CD8-positive, alpha-beta memory T cell (primary cell): ENCODE measurements around the gene PPP2R5C. TPM values are rescaled to one million over a fixed set of nuclear protein-coding genes. Genes with fewer than 3 reads are reported as not detected.

Experiments used
- CTCF ChIA-PET: fragments of 350-600 bp; sonication (Branson Sonifier 250); formaldehyde crosslinking; loops from one replicate; lab custom pipeline; 2021; ENCODE audit warnings: antibody characterized with exemption; lab: Charles Lee
- POLR2A ChIA-PET: fragments of 350-600 bp; sonication (Branson Sonifier 250); formaldehyde crosslinking; loops from one replicate; lab custom pipeline; 2021; ENCODE audit warnings: antibody characterized with exemption; lab: Charles Lee
- DNase-seq, 5 donors: peaks; one replicate each; pipeline versions ENCODE4 v3.0.0 to v3.0.0-alpha.2; 2020 to 2022; ENCODE audit warnings: mixed read lengths in 1 of 5
- H3K27ac ChIP-seq: one replicate; pipeline ENCODE4 v1.7.0; 2013; ENCODE audit warnings: low read depth, mild to moderate bottlenecking, low read length, moderate library complexity
- H3K27me3 ChIP-seq: 2 replicates; pipeline ENCODE4 v1.7.0; 2013; ENCODE audit warnings: low read length, mild to moderate bottlenecking; ENCODE audit not compliant: insufficient read depth, poor library complexity, severe bottlenecking
- H3K36me3 ChIP-seq: 2 replicates; pipeline ENCODE4 v1.7.0; 2013; ENCODE audit warnings: mild to moderate bottlenecking, low read length, moderate library complexity; ENCODE audit not compliant: insufficient read depth
- H3K4me1 ChIP-seq: 2 replicates; pipeline ENCODE4 v1.7.0; 2013; ENCODE audit warnings: mild to moderate bottlenecking, low read length, moderate library complexity; ENCODE audit not compliant: insufficient read depth
- H3K4me3 ChIP-seq: 2 replicates; pipeline ENCODE4 v1.7.0; 2013; ENCODE audit warnings: mild to moderate bottlenecking, low read length
- H3K9me3 ChIP-seq: 2 replicates; pipeline ENCODE4 v1.7.0; 2013; ENCODE audit warnings: mild to moderate bottlenecking, low read length
- H3K27ac Mint-ChIP-seq, 8 donors: one replicate each; pipeline ENCODE4 v1.8.0; 2020 to 2021; ENCODE audit warnings: mixed read lengths in 8 of 8, mild to moderate bottlenecking in 6 of 8, inconsistent platforms in 3 of 8, moderate library complexity in 3 of 8
- H3K27me3 Mint-ChIP-seq, 2 donors: one replicate each; pipeline ENCODE4 v1.8.0; 2020 to 2021; ENCODE audit warnings: mixed read lengths in 2 of 2, mild to moderate bottlenecking in 1 of 2, moderate library complexity in 1 of 2
- H3K36me3 Mint-ChIP-seq, 3 donors: one replicate each; pipeline ENCODE4 v1.8.0; 2020 to 2021; ENCODE audit warnings: mixed read lengths in 3 of 3, inconsistent platforms in 1 of 3, mild to moderate bottlenecking in 1 of 3
- H3K4me1 Mint-ChIP-seq, 3 donors: one replicate each; pipeline ENCODE4 v1.8.0; 2020 to 2021; ENCODE audit warnings: mixed read lengths in 3 of 3, inconsistent platforms in 1 of 3, mild to moderate bottlenecking in 1 of 3
- H3K4me3 Mint-ChIP-seq, 7 donors: one replicate each; pipeline ENCODE4 v1.8.0; 2020 to 2021; ENCODE audit warnings: mixed read lengths in 7 of 7, mild to moderate bottlenecking in 6 of 7, moderate library complexity in 4 of 7, inconsistent platforms in 2 of 7
- H3K9me3 Mint-ChIP-seq, 5 donors: one replicate each; pipeline ENCODE4 v1.8.0; 2020 to 2022; ENCODE audit warnings: mixed read lengths in 5 of 5, mild to moderate bottlenecking in 3 of 5, moderate library complexity in 2 of 5, inconsistent platforms in 1 of 5
- polyA plus RNA-seq: library from polyadenylated mRNA; unstranded; fragments of 300-500 nt; fragmentation: Illumina TruSeq; gene quantifications from one replicate; pipeline ENCODE4 v1.2.3, GENCODE V29; 2021
- total RNA-seq, 2 experiments: library from RNA; stranded (reverse); gene quantifications; one replicate each; pipeline ENCODE4 v1.2.3, GENCODE V29; 2021

The PPP2R5C gene
- total and polyA plus RNA-seq, 3 experiments from 2014 or later: 278 to 342 (median 307) TPM

GRCh38 chr14:101758913-101759593, 2.5 kb upstream of the PPP2R5C start:
- ChIA-PET CTCF (interaction anchor here (0.9 to 1.7 kb wide), 2 partner anchors 37 to 49 kb away, joined by 3 to 9 read pairs; no protein-coding TSS in a partner anchor), POLR2A (interaction anchor here (0.6 to 2.2 kb wide), 2 partner anchors 36 to 50 kb away, joined by 5 to 15 read pairs; no protein-coding TSS in a partner anchor)
- no peaks in the 10 kb centered on the region for H3K9me3 ChIP-seq
- no peak for DNase-seq
- no peak overlapping the region for H3K4me3 ChIP-seq
- peaks cover 23 to 43% (median 24%) of the 10 kb centered on the region in 3 donors for H3K4me1 Mint-ChIP-seq
- H3K27me3 Mint-ChIP-seq: peaks cover 9% of the 10 kb centered on the region in 2 donors
- H3K27ac Mint-ChIP-seq: peak overlapping the region in 6 of 8 donors; percentile 11 to 65 (median 24)
- peaks cover 5 to 17% (median 7%) of the 10 kb centered on the region in 3 donors for H3K36me3 Mint-ChIP-seq
- peak overlapping the region in 1 of 7 donors; percentile 43 for H3K4me3 Mint-ChIP-seq
- no peak overlapping the region for H3K27ac ChIP-seq
- peaks cover 0 to 3% (median 0%) of the 10 kb centered on the region in 5 donors for H3K9me3 Mint-ChIP-seq
- no peaks in the 10 kb centered on the region for H3K27me3 ChIP-seq
- H3K4me1 ChIP-seq: peaks cover 21% of the 10 kb centered on the region
- peaks cover 6% of the 10 kb centered on the region for H3K36me3 ChIP-seq

- Histone ChIP-seq H3K9me3 (no peaks in the 10 kb centered on the region), H3K4me1 (peaks cover 34% of the 10 kb centered on the region), H3K4me3 (peak overlapping the region; percentile 23), H3K27me3 (no peaks in the 10 kb centered on the region), H3K36me3 (peaks cover 9% of the 10 kb centered on the region), H3K27ac (no peak overlapping the region)
- Mint-ChIP-seq H3K27ac (peak overlapping the region in 7 of 8 donors; percentile 15 to 93 (median 82)), H3K27me3 (peaks cover 4% of the 10 kb centered on the region in 2 donors), H3K9me3 (no peaks in the 10 kb centered on the region), H3K36me3 (peaks cover 5 to 30% (median 11%) of the 10 kb centered on the region in 3 donors), H3K4me3 (peak overlapping the region; percentile 54 to 100 (median 81)), H3K4me1 (peaks cover 37 to 56% (median 37%) of the 10 kb centered on the region in 3 donors)
- peak; percentile 89 to 98 (median 93) for DNase-seq
- ChIA-PET POLR2A (interaction anchor here (0.6 to 2.2 kb wide), 14 partner anchors 29 to 74 kb away, joined by 3 to 19 read pairs (median 6); no protein-coding TSS in a partner anchor), CTCF (interaction anchor here (0.9 to 1.9 kb wide), 6 partner anchors 10 to 139 kb away, joined by 3 to 15 read pairs (median 5); no protein-coding TSS in a partner anchor)
Observed at GRCh38 chr14:101760138-101761011, 1.1 kb upstream of the PPP2R5C start.

GRCh38 chr14:101761881-101762529, 496 bp downstream of the PPP2R5C start:
- CTCF ChIA-PET: interaction anchor here (0.8 to 1.7 kb wide), 8 partner anchors 9 to 64 kb away, joined by 3 to 9 read pairs (median 4); no protein-coding TSS in a partner anchor

GRCh38 chr14:101762530-101763101, 1.1 kb downstream of the PPP2R5C start:
- peak overlapping the region; percentile 38 for H3K4me3 ChIP-seq
- peaks cover 36 to 60% (median 54%) of the 10 kb centered on the region in 3 donors for H3K4me1 Mint-ChIP-seq
- H3K9me3 Mint-ChIP-seq: no peaks in the 10 kb centered on the region
- peak overlapping the region; percentile 92 to 100 (median 97) for H3K4me3 Mint-ChIP-seq
- peak overlapping the region; percentile 52 for H3K27ac ChIP-seq
- ChIA-PET POLR2A (interaction anchor here (0.5 to 1.4 kb wide), 11 partner anchors 41 to 203 kb away, joined by 3 to 15 read pairs (median 3); no protein-coding TSS in a partner anchor), CTCF (interaction anchor here (0.8 to 1.7 kb wide), 8 partner anchors 8 to 64 kb away, joined by 3 to 9 read pairs (median 4); no protein-coding TSS in a partner anchor)
- peaks cover 5 to 48% (median 16%) of the 10 kb centered on the region in 3 donors for H3K36me3 Mint-ChIP-seq
- peak overlapping the region; percentile 77 to 98 (median 96) for H3K27ac Mint-ChIP-seq
- H3K9me3 ChIP-seq: no peaks in the 10 kb centered on the region
- H3K27me3 Mint-ChIP-seq: peaks cover 0 to 5% of the 10 kb centered on the region in 2 donors
- DNase-seq: no peak
- peaks cover 19% of the 10 kb centered on the region for H3K36me3 ChIP-seq
- H3K4me1 ChIP-seq: peaks cover 34% of the 10 kb centered on the region
- H3K27me3 ChIP-seq: no peaks in the 10 kb centered on the region

More at GRCh38 chr14:101761881-101762529, 496 bp downstream of the PPP2R5C start:
- POLR2A ChIA-PET: interaction anchor here (0.5 to 1.8 kb wide), 13 partner anchors 31 to 203 kb away, joined by 3 to 15 read pairs (median 3); no protein-coding TSS in a partner anchor
- Mint-ChIP-seq H3K4me1 (peaks cover 39 to 66% (median 51%) of the 10 kb centered on the region in 3 donors), H3K27ac (peak overlapping the region; percentile 77 to 98 (median 96)), H3K36me3 (peaks cover 5 to 45% (median 15%) of the 10 kb centered on the region in 3 donors), H3K27me3 (peaks cover 0 to 4% of the 10 kb centered on the region in 2 donors), H3K9me3 (no peaks in the 10 kb centered on the region), H3K4me3 (peak overlapping the region; percentile 92 to 100 (median 97))
- H3K4me3 ChIP-seq: peak overlapping the region; percentile 38
- peaks cover 34% of the 10 kb centered on the region for H3K4me1 ChIP-seq
- no peaks in the 10 kb centered on the region for H3K27me3 ChIP-seq
- peak overlapping the region; percentile 52 for H3K27ac ChIP-seq
- no peaks in the 10 kb centered on the region for H3K9me3 ChIP-seq
- H3K36me3 ChIP-seq: peaks cover 19% of the 10 kb centered on the region
- peak; percentile 33 to 67 (median 33) for DNase-seq

- ChIA-PET POLR2A (interaction anchor here (0.8 to 1.2 kb wide), 3 partner anchors 45 to 60 kb away, joined by 3 to 4 read pairs (median 4); no protein-coding TSS in a partner anchor), CTCF (interaction anchor here (0.7 to 1.4 kb wide), 3 partner anchors 41 to 60 kb away, joined by 3 read pairs; no protein-coding TSS in a partner anchor)
- Mint-ChIP-seq H3K27me3 (peaks cover 0 to 7% of the 10 kb centered on the region in 2 donors), H3K4me3 (peak overlapping the region; percentile 69 to 100 (median 97)), H3K9me3 (no peaks in the 10 kb centered on the region), H3K4me1 (peaks cover 38 to 67% (median 54%) of the 10 kb centered on the region in 3 donors), H3K36me3 (peaks cover 5 to 59% (median 16%) of the 10 kb centered on the region in 3 donors), H3K27ac (peak overlapping the region in 7 of 8 donors; percentile 24 to 98 (median 59))
- Histone ChIP-seq H3K4me1 (peaks cover 34% of the 10 kb centered on the region), H3K36me3 (peaks cover 19% of the 10 kb centered on the region), H3K4me3 (peak overlapping the region; percentile 31), H3K27me3 (no peaks in the 10 kb centered on the region), H3K27ac (no peak overlapping the region), H3K9me3 (no peaks in the 10 kb centered on the region)
- no peak for DNase-seq
Observed at GRCh38 chr14:101763941-101764709, 2.6 kb downstream of the PPP2R5C start.

- H3K36me3 ChIP-seq: peaks cover 19% of the 10 kb centered on the region
- H3K27ac Mint-ChIP-seq: peak overlapping the region in 4 of 8 donors; percentile 36 to 85 (median 44)
- ChIA-PET CTCF (interaction anchor here (0.8 to 6.5 kb wide), 3 partner anchors 61 to 78 kb away, joined by 3 to 29 read pairs (median 14); no protein-coding TSS in a partner anchor), POLR2A (interaction anchor here (1.1 to 1.3 kb wide), 3 partner anchors 57 to 108 kb away, joined by 3 read pairs; no protein-coding TSS in a partner anchor)
- H3K4me1 ChIP-seq: peaks cover 30% of the 10 kb centered on the region
- H3K27me3 Mint-ChIP-seq: peaks cover 0 to 3% of the 10 kb centered on the region in 2 donors
- H3K9me3 ChIP-seq: no peaks in the 10 kb centered on the region
- H3K27ac ChIP-seq: no peak overlapping the region
- no peaks in the 10 kb centered on the region for H3K9me3 Mint-ChIP-seq
- no peak overlapping the region for H3K4me3 Mint-ChIP-seq
- no peak overlapping the region for H3K4me3 ChIP-seq
- no peak for DNase-seq
- H3K27me3 ChIP-seq: no peaks in the 10 kb centered on the region
- H3K36me3 Mint-ChIP-seq: peaks cover 5 to 57% (median 16%) of the 10 kb centered on the region in 3 donors
- H3K4me1 Mint-ChIP-seq: peaks cover 34 to 75% (median 46%) of the 10 kb centered on the region in 3 donors
Observed at GRCh38 chr14:101767618-101768362, 6.3 kb downstream of the PPP2R5C start.
